Brain microvascular endothelial cell (primary cell): ENCODE data around the gene AUTS2.

Experiments used
- DNase-seq: peaks from one replicate; pipeline ENCODE4 v3.0.0-alpha.2; 2020
- H3K27ac ChIP-seq: fragments of 250-450 bp; sonication (Bioruptor Pico); 2 replicates; pipeline ENCODE4 v1.5.1; 2020; ENCODE audit warnings: mild to moderate bottlenecking, moderate library complexity
- H3K27me3 ChIP-seq: fragments of 250-450 bp; sonication (Bioruptor Pico); replicated peaks from 2 replicates; pipeline ENCODE4 v1.5.1; 2020; ENCODE audit warnings: mild to moderate bottlenecking
- H3K36me3 ChIP-seq: fragments of 250-450 bp; sonication (Bioruptor Pico); replicated peaks from 2 replicates; pipeline ENCODE4 v1.5.1; 2020; ENCODE audit warnings: mild to moderate bottlenecking
- H3K4me3 ChIP-seq: 2 replicates; pipeline ENCODE4 v1.5.1; 2011; ENCODE audit warnings: low read depth, mild to moderate bottlenecking, control low read depth, low read length, moderate library complexity
- CTCF ChIP-seq: IDR thresholded peaks from 2 replicates; pipeline ENCODE4 v1.5.1; 2011; ENCODE audit warnings: low read depth, mild to moderate bottlenecking, moderate library complexity, low read length, control low read depth, inconsistent platforms; ENCODE audit errors: missing control alignments
- in situ Hi-C: cut with HindIII; loops from 2 replicates; pipeline ENCODE4 v1.10.0; 2017; ENCODE audit warnings: low sequenced_read_pairs, low pct_ligation_motif_present

The AUTS2 gene

DNA sequence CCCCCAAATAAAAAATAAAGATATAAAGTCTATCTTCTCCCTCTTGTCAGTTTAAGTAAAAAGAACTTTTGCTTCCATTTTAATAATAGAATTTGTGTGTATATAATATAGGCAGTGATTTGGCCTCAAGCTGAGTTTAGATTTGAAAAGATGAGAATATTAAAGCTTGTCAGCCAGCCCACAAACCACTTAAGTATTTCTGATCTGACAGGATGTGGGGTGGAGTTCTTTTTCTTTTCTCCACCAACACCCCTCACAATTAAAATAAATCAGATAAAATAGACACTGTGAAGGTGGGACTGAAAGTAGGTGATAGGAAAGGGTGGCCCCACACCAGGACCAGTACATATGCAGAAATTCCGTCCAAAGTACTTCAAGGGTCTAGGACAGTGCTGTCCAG is 714.1 kb downstream of the AUTS2 start:
- H3K27me3 ChIP-seq, result no peaks in the 10 kb centered on the region
- H3K27ac ChIP-seq, result no peak overlapping the region
- no peak for DNase-seq
- H3K4me3 ChIP-seq, result no peak overlapping the region
- no peaks in the 10 kb centered on the region for H3K36me3 ChIP-seq
- no peak for TF ChIP-seq CTCF
- in situ Hi-C loops, result no loop called here

GRCh38 chr7:70313271-70313670 is 715.0 kb downstream of the AUTS2 start:
- no peak overlapping the region for H3K4me3 ChIP-seq
- in situ Hi-C loops, result no loop called here
- H3K36me3 ChIP-seq, result no peaks in the 10 kb centered on the region
- TF ChIP-seq CTCF, result no peak
- DNase-seq, result no peak
- H3K27me3 ChIP-seq, result no peaks in the 10 kb centered on the region
- H3K27ac ChIP-seq, result no peak overlapping the region

DNA sequence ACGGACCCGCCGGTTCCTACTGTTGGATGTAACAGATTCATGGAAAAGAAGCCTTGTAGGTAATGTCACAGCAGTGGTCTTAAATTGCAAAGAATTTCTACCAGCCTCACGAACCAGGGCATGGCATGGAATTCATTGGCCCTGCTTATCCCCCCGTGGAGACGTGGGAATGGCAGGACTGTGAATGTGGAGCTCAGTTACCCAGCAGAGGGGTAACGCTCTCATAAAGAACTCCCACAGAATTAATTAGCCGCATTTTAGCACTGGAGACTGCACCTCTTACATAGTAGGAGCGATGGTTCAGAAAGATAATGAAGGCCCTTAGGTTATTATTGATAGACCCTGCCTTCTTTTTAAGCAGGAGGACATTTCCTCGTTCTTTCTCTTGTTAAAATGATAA is 715.4 kb downstream of the AUTS2 start:
- Histone ChIP-seq H3K4me3 (no peak overlapping the region), H3K27me3 (no peaks in the 10 kb centered on the region), H3K36me3 (no peaks in the 10 kb centered on the region), H3K27ac (no peak overlapping the region)
- no peak for DNase-seq
- in situ Hi-C loops, result no loop called here
- no peak for TF ChIP-seq CTCF

DNA sequence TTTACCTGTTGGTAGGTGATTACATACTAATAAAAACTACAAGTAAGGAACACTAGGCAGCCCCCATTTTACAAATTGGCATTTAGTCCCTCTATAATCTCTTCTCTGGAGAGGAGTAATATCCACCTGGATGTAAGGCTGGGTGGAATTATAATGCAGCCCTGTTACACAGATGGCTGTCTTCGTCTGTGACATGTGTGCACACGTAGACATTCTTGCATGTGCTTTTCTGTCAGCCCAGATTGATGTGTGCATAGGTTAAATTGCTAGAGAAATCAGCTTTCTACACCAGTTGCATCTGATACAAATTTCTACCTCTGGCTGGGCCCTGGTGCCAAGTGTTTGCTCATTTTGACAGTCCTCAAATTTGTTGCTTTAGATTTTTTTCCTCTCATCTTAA is 715.9 kb downstream of the AUTS2 start:
- no peak for DNase-seq
- no peak overlapping the region for H3K4me3 ChIP-seq
- TF ChIP-seq CTCF, result no peak
- H3K27ac ChIP-seq, result no peak overlapping the region
- H3K36me3 ChIP-seq, result no peaks in the 10 kb centered on the region
- no peaks in the 10 kb centered on the region for H3K27me3 ChIP-seq
- in situ Hi-C loops, result no loop called here

- Histone ChIP-seq H3K27ac (no peak overlapping the region), H3K27me3 (no peaks in the 10 kb centered on the region), H3K4me3 (no peak overlapping the region), H3K36me3 (no peaks in the 10 kb centered on the region)
- DNase-seq, result no peak
- in situ Hi-C loops, result no loop called here
- no peak for TF ChIP-seq CTCF
Observed at GRCh38 chr7:70316745-70317144, 718.5 kb downstream of the AUTS2 start.

DNA sequence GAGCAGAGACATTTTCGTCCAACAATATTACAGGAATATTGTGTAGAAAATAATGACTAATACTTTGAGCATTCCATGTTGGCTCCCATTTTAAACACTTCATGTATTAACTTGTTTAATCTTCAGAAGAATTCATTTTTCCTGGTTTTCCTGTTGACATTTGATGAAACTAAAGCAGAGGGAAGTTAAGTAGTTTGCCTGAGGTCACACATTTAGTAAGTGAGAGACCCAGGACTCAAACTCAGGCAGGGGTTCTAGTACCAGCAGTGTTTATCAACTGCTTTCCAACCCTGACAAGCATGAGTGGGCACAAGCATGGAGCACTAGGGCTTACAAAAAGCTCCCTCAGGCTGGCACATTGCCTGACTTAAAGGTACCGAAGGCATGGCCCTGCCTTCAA is 719.1 kb downstream of the AUTS2 start:
- no peaks in the 10 kb centered on the region for H3K36me3 ChIP-seq

More for the DNA sequence above, 719.1 kb downstream of the AUTS2 start:
- no peak for TF ChIP-seq CTCF
- DNase-seq, result no peak
- Histone ChIP-seq H3K27me3 (no peaks in the 10 kb centered on the region), H3K4me3 (no peak overlapping the region), H3K27ac (no peak overlapping the region)
- in situ Hi-C loops, result no loop called here
